ENCODE measurements around the gene PIM3.

Gene PIM3

DNA sequence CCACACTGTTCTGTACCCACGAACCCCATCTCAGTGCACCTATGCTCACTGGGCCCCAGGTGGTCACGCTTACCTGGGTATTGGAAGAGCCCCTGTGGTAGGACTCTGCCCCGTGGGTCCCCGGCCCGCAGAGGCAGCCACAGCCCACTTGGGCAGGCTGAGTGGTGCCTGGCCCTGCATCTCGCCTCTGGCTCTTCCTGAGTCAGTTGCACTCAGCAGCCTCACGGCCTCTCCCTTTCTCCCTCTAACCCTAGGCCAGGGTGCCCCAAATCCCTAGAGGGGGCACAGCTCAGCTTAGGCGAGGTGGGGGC is 32.4 kb upstream of the PIM3 start:
- DNase-seq (ENCODE audit: low read depth in 2 of 2): no peak

GRCh38 chr22:49928555-49929210 is 31.9 kb upstream of the PIM3 start:
- DNase-seq (ENCODE audit: low read depth in 2 of 2): no peak

- DNase-seq (ENCODE audit: low read depth in 2 of 2): peak; percentile 43 to 60
These were observed 31.2 kb upstream of the PIM3 start for GRCh38 chr22:49929211-49929979.

DNA sequence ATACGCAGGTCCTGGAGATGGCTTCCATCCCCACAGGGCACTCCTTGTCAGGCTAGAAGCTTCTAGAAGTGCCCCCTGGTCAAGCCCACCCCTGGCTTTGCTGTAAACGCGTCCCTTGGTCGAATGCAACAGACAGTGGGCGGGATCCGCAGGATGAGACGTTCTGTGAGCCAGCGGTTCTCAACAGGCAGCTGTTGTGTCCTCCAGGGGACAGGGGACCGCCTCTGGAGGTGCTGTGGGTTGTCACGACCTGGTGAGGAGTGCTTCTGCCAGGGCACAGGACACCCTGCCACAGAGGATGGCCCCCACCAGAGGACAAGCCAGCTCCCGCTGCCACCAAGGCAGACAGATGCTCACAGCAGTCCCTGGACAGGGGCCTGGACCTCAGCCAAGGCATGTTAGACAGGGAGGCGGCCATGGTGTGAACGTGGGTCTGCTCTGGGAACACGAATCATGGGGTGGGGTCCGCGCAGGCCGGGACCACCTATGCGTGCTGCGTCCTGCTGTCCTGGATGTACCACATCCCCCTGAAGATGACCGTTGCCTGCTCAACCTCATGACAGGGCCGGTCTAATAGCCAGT is 30.5 kb upstream of the PIM3 start:
- DNase-seq (ENCODE audit: low read depth in 2 of 2): no peak

- DNase-seq (ENCODE audit: low read depth in 2 of 2): no peak
These were observed 29.8 kb upstream of the PIM3 start for GRCh38 chr22:49930596-49931412.

GRCh38 chr22:49933236-49934159 is 27.1 kb upstream of the PIM3 start:
- no peak for DNase-seq (ENCODE audit: low read depth in 2 of 2)

DNA sequence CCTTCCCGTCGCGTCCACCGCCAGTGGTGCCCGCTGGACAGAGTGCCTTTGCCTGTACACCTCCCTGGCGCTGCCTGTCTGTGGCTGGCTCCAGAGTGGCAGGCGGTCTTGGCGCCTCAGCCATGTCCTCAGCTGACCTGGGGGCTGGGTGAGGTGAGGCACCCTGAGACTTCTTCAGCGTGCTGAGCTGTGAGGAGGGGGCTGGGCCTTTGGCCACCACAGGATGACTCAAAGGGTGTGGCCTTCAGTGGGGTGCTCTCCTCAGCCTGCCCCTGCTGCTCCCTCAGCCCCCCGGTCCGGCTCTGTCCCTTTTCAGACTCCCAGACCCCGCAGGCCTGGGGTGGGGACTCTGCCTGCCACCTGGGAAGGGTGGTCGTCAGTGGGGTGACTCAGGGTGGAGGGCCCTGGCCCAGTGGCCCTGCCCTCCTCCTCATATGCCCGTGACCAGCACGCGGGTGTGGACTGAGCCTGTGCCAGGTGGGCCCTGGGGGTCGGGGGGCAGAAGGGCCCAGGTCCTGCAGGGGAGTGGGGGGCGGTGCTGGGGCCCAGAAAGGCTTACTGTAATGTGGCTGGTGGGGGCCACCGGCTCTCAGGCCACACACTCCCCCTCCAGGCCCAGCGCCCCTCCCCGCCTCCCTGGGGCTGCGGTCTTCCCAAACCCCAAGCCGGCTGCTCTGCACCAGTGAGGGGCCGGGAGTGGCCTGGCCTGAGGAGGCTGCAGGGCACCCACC is 26.2 kb upstream of the PIM3 start:
- no peak for DNase-seq (ENCODE audit: low read depth in 2 of 2)

- DNase-seq (ENCODE audit: low read depth in 2 of 2): peak; percentile 85
These were observed 25.5 kb upstream of the PIM3 start for GRCh38 chr22:49934891-49935557.

- peak in 1 of 2 donors; percentile 31 for DNase-seq (ENCODE audit: low read depth in 2 of 2)
These were observed 25.0 kb upstream of the PIM3 start for GRCh38 chr22:49935561-49935960.

DNA sequence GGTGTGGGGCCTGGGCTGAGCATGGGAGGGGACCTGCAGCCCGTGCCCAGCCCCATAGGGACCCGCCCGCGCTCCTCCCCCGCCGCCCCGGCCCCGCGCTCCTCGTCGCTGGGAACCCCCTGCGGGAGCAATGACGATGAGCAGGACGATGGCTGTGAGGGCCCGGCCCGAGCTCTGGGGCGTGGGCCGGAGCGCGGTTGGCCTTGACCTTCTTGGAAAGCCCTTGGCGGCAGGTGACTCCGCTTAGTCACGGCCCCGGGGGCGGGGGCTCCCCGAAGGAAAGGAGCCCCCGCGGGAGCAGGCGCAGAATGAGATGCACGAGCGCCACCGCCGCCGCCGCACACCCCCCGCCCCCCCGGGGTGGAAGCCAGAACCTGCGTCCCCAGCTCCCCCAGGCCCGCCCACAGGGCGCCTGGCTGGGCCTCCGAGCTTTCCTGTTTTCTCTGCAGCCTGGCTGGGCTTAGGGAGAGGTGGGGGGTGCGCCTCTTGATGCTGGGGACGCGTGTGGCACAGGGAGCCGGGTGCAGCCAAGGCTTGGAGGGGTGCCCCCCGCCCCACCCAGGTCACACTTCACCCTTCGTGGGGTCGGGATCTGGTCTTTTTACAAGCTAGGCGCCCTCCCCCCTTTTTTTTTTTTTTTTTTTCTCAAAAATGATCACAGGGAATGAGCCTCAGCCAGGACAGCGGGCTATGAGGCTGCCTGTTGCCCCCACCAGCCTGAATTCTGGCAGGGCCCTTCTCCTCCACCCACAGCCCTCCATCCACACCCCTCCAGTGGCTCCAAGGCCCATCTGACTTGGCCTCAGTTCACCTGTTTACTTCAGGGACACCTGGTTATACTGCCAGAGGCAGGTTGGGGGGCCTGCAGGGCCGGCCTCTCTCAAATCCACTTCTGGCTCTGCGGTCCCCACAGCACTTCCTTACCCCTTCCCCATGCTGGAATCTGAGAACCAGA is 24.3 kb upstream of the PIM3 start:
- DNase-seq (ENCODE audit: low read depth in 2 of 2): peak; percentile 97

- DNase-seq (ENCODE audit: low read depth in 2 of 2): no peak
These were observed 23.4 kb upstream of the PIM3 start for GRCh38 chr22:49936973-49937757.

DNA sequence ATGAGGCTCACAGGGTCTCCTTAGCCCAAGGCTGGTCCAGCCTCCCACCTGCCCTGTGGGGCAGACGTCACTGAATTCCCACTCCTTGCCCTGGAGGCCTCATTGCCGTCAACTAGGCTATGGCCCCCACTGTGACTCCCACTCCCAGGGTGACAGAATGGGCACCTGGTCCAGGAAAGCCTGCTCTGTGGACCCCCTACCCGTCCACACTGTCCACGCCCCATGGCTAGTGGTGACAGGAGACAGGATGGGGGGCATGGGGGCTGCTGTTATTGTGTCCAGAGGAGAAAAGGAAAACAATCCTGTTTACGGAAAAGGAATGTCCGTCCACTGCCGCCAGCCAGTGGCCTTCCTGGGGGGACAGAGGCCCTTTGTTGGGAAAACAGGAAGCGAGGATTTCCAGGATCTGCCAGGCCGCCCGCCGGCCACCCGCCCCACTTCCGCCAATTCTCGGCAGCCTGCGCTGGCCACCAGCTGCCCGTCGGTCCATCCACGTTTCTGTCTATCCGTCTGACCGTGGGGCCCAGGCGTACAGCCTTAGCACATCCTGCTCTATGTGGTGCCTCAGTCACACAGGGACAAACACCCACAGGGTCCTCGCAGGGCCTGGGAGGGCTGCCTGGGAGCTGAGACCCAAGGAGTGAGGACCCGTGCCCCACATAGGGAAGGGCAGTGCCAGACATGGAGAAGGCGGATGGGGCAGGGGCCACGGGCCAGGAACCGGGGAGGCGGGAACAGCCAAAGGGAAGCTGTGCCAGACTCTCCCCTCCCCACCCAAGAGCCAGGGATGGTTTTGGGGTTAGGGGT is 22.6 kb upstream of the PIM3 start:
- no peak for DNase-seq (ENCODE audit: low read depth in 2 of 2)

DNA sequence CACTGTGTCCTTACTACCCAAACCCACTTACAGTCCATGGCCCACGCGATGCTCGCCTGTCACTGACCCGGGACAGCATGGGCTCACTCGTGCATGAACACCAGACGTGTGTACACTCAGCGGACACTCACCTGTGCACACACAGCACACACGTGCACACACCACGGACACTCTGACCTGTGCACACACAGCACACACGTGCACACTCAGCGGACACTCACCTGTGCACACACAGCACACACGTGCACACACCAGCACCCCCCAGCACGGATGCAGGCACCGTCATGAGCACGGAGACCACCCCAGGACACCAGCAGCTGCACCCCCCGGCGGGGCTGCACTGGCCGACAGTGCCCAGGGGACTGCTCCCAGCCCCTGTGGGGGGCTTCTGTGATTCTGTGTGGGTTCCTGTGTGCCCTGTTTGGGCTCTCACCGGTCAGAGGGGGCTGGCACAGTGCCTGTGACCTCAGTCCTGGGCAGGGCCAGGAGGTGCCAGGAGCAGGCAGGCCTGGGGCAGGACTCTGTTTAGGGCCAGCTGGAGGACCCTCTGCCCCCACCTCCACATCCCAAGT is 21.9 kb upstream of the PIM3 start:
- no peak for DNase-seq (ENCODE audit: low read depth in 2 of 2)

- DNase-seq (ENCODE audit: low read depth in 2 of 2): no peak
These were observed 18.9 kb upstream of the PIM3 start for GRCh38 chr22:49941507-49942316.

DNA sequence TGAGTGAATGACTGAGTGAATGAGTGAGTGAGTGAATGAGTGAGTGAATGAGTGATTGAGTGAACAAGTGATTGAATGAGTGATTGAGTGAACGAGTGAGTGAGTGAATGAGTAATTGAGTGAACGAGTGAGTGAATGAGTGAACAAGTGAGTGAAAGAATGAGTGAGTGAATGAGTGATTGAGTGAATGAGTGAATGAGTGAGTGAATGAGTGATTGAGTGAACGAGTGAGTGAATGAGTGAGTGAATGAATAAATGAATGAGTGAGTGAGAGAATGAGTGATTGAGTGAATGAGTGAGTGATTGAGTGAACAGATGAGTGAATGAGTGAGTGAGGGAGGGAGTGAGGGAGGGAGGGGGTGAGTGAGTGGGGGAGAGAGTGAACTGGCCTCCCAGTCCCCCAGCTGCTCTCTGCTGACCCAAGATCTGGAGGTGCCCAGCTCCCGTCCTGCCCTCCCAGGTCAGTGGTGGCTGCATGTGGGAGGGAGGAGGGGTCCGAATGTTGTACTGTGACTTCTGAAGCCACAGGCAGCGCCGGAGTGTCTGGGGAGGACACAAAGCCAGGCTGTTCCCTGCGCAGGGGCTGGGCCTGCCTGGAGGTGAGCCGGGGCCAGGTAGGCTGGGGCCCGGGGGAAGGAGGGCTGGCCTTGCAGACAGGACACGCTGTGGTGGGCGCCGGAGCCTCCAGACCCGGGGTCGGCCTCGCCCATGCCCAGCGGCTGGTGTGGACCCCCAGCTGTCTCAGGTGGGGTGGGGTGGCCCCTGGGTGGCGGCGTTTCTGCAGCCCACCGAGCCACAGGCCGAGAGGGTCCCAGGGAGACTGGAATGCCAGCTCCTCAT is 17.8 kb upstream of the PIM3 start:
- no peak for DNase-seq (ENCODE audit: low read depth in 2 of 2)

All from stimulated activated CD8-positive, alpha-beta memory T cell treated with anti-CD3 and anti-CD28 coated beads, Interleukin-15, amount 100 ng/mL, for 4 hours (primary cell).